H1 (cell line): ENCODE data around the gene KCNAB3. TPM values are rescaled to one million over a fixed set of nuclear protein-coding genes. Genes with fewer than 3 reads are reported as not detected.

Experiments used
- CTCF ChIA-PET: fragments of 300-600 bp; sonication (Branson Sonifier 250); formaldehyde crosslinking; loops from one replicate; lab custom pipeline; 2021; ENCODE audit not compliant: partially characterized antibody; lab: Charles Lee
- POLR2A ChIA-PET: fragments of 300-600 bp; sonication (Branson Sonifier 250); formaldehyde crosslinking; loops from one replicate; lab custom pipeline; 2021; ENCODE audit warnings: inconsistent platforms; ENCODE audit not compliant: partially characterized antibody; lab: Charles Lee
- DNase-seq, 2 experiments: peaks; one replicate each; pipeline versions ENCODE4 v3.0.0 to v3.0.0-alpha.2; 2010 to 2022; ENCODE audit warnings: low spot score in 2 of 2, low read depth in 1 of 2, mixed read lengths in 1 of 2
- FAIRE-seq: peaks from 2 replicates; lab custom pipeline; 2011; peaks lifted over from hg19 to GRCh38; lab: Jason Lieb, UNC
- H2AFZ ChIP-seq: 2 replicates; pipeline ENCODE4 v1.8.1; 2012; ENCODE audit warnings: low read length, inconsistent platforms
- H2AK5ac ChIP-seq: 2 replicates; pipeline ENCODE4 v1.6.1; 2013; ENCODE audit warnings: low read depth, low read length
- H2BK120ac ChIP-seq: replicated peaks from 2 replicates; pipeline ENCODE3; 2013; ENCODE audit warnings: low read depth, low read length, inconsistent platforms
- H2BK12ac ChIP-seq: 2 replicates; pipeline ENCODE4 v1.6.1; 2013; ENCODE audit warnings: low read depth, low read length
- H2BK15ac ChIP-seq: 2 replicates; pipeline ENCODE4 v1.6.1; 2013; ENCODE audit warnings: low read length
- H2BK20ac ChIP-seq: 2 replicates; pipeline ENCODE4 v1.6.1; 2013; ENCODE audit warnings: low read length
- H2BK5ac ChIP-seq: 2 replicates; pipeline ENCODE4 v1.6.1; 2013; ENCODE audit warnings: low read depth, low read length
- H3K14ac ChIP-seq: 2 replicates; pipeline ENCODE4 v1.6.1; 2013; ENCODE audit warnings: inconsistent platforms; ENCODE audit not compliant: insufficient read length
- H3K18ac ChIP-seq: 2 replicates; pipeline ENCODE4 v1.6.1; 2013; ENCODE audit warnings: low read length; ENCODE audit errors: extremely low read depth
- H3K23ac ChIP-seq: 2 replicates; pipeline ENCODE4 v1.6.1; 2013; ENCODE audit warnings: inconsistent platforms; ENCODE audit not compliant: insufficient read length
- H3K23me2 ChIP-seq: 2 replicates; pipeline ENCODE4 v1.6.1; 2013; ENCODE audit warnings: low read depth, low read length
- H3K27ac ChIP-seq: 2 replicates; pipeline ENCODE4 v1.6.1; 2011; ENCODE audit warnings: low read depth, low read length, inconsistent platforms
- H3K27me3 ChIP-seq, 4 experiments: replicated peaks in 1 of 4; 1 replicate in 1 of 4; 2 replicates in 3 of 4; pipeline versions ENCODE4 v1.6.1 to v1.8.1; 2011 to 2013; ENCODE audit warnings: low read length in 3 of 4, mild to moderate bottlenecking in 3 of 4, inconsistent platforms in 2 of 4, mixed read lengths in 2 of 4, moderate library complexity in 1 of 4; ENCODE audit not compliant: control insufficient read depth in 3 of 4, insufficient read depth in 3 of 4; ENCODE audit errors: extremely low read depth in 1 of 4
- H3K36me3 ChIP-seq, 4 experiments: 2 replicates each; pipeline versions ENCODE4 v1.6.1 to v1.8.1; 2011 to 2013; ENCODE audit warnings: mild to moderate bottlenecking in 4 of 4, low read length in 3 of 4, moderate library complexity in 2 of 4, control low read depth in 1 of 4, inconsistent platforms in 1 of 4; ENCODE audit not compliant: insufficient read depth in 4 of 4, control insufficient read depth in 2 of 4
- H3K4ac ChIP-seq: replicated peaks from 2 replicates; pipeline ENCODE3; 2013; ENCODE audit warnings: low read length, low read depth, mixed read lengths, inconsistent platforms; ENCODE audit not compliant: insufficient read length
- H3K4me1 ChIP-seq, 4 experiments: replicated peaks in 1 of 4; 1 replicate in 1 of 4; 2 replicates in 3 of 4; pipeline versions ENCODE4 v1.6.1 to v1.8.1; 2011 to 2013; ENCODE audit warnings: low read length in 3 of 4, inconsistent platforms in 2 of 4, mixed read lengths in 1 of 4; ENCODE audit not compliant: insufficient read depth in 4 of 4, control insufficient read depth in 3 of 4
- H3K4me2 ChIP-seq, 2 experiments: 2 replicates each; pipeline versions ENCODE4 v1.6.1 to v1.8.1; 2011 to 2013; ENCODE audit warnings: low read depth in 2 of 2, low read length in 2 of 2, control low read depth in 1 of 2, inconsistent platforms in 1 of 2, mild to moderate bottlenecking in 1 of 2; ENCODE audit not compliant: insufficient read depth in 1 of 2
- H3K4me3 ChIP-seq, 4 experiments: fragments of 200-600, 300-600 bp in 1 of 4; sonication (generic), shearing (Covaris generic), sonication (Bioruptor Twin) in 1 of 4; 2 replicates each; pipeline versions ENCODE4 v1.5.1 to v1.8.1; 2011 to 2016; ENCODE audit warnings: low read length in 4 of 4, low read depth in 3 of 4, control low read depth in 2 of 4, inconsistent platforms in 2 of 4, mild to moderate bottlenecking in 2 of 4, mixed read lengths in 1 of 4, moderate library complexity in 1 of 4; ENCODE audit not compliant: insufficient read depth in 2 of 4; ENCODE audit errors: extremely low read depth in 1 of 4
- H3K56ac ChIP-seq: replicated peaks from 2 replicates; pipeline ENCODE3; 2013; ENCODE audit warnings: low read depth, mild to moderate bottlenecking, mixed read lengths, low read length, inconsistent platforms; ENCODE audit not compliant: insufficient read length
- H3K79me1 ChIP-seq: 2 replicates; pipeline ENCODE4 v1.6.1; 2013; ENCODE audit warnings: low read depth, low read length, control low read depth
- H3K79me2 ChIP-seq, 2 experiments: 2 replicates each; pipeline versions ENCODE4 v1.6.1 to v1.8.1; 2012 to 2013; ENCODE audit warnings: low read length in 2 of 2, mild to moderate bottlenecking in 2 of 2, inconsistent platforms in 1 of 2; ENCODE audit not compliant: insufficient read depth in 2 of 2, control insufficient read depth in 1 of 2
- H3K9ac ChIP-seq, 4 experiments: replicated peaks in 1 of 4; 1 replicate in 1 of 4; 2 replicates in 3 of 4; pipeline versions ENCODE4 v1.6.1 to v1.8.1; 2011 to 2013; ENCODE audit warnings: low read depth in 3 of 4, low read length in 3 of 4, control low read depth in 2 of 4, mild to moderate bottlenecking in 2 of 4, moderate library complexity in 2 of 4, inconsistent platforms in 1 of 4; ENCODE audit errors: extremely low read depth in 1 of 4
- H3K9me3 ChIP-seq, 2 experiments: 2 replicates each; pipeline versions ENCODE4 v1.6.1 to v1.8.1; 2012 to 2013; ENCODE audit warnings: mild to moderate bottlenecking in 2 of 2, moderate library complexity in 2 of 2, control low read depth in 1 of 2, inconsistent platforms in 1 of 2, low read depth in 1 of 2, low read length in 1 of 2, mixed read lengths in 1 of 2; ENCODE audit not compliant: insufficient read depth in 2 of 2
- H4K20me1 ChIP-seq, 2 experiments: replicated peaks in 1 of 2; 2 replicates each; pipeline versions ENCODE3 to v1.8.1; 2011 to 2013; ENCODE audit warnings: inconsistent platforms in 2 of 2, low read length in 2 of 2, mild to moderate bottlenecking in 1 of 2; ENCODE audit not compliant: insufficient read depth in 2 of 2, control insufficient read depth in 1 of 2
- H4K5ac ChIP-seq: 2 replicates; pipeline ENCODE4 v1.6.1; 2013; ENCODE audit warnings: low read length, low read depth, mixed read lengths, inconsistent platforms; ENCODE audit not compliant: insufficient read length
- H4K8ac ChIP-seq: 2 replicates; pipeline ENCODE4 v1.8.0; 2013; ENCODE audit warnings: mild to moderate bottlenecking, moderate library complexity, low read length, inconsistent platforms; ENCODE audit not compliant: insufficient read depth; ENCODE audit errors: extremely low read depth
- H4K91ac ChIP-seq: replicated peaks from 2 replicates; pipeline ENCODE3; 2013; ENCODE audit warnings: low read length, mixed read lengths, inconsistent platforms; ENCODE audit not compliant: insufficient read length
- ATF2 ChIP-seq: IDR thresholded peaks from 2 replicates; pipeline ENCODE4 v1.6.1; 2012; ENCODE audit warnings: low read length, inconsistent platforms
- BACH1 ChIP-seq: IDR thresholded peaks from 2 replicates; pipeline ENCODE4 v1.6.1; 2012; ENCODE audit warnings: low read length, improper control_type of control experiment
- BCL11A ChIP-seq, 2 experiments: IDR thresholded peaks; one replicate each; pipeline ENCODE4 v1.6.1; 2011; ENCODE audit warnings: low read depth in 2 of 2, low read length in 2 of 2, mild to moderate bottlenecking in 2 of 2
- BRCA1 ChIP-seq: IDR thresholded peaks from 2 replicates; pipeline ENCODE4 v1.6.1; 2012; ENCODE audit warnings: low read depth, low read length, improper control_type of control experiment
- EZH2 ChIP-seq: fragments of 200-600 bp; sonication (generic); IDR thresholded peaks from 2 replicates; pipeline ENCODE4 v1.7.1; 2012; ENCODE audit warnings: low read depth, mild to moderate bottlenecking, moderate library complexity, low read length, inconsistent platforms; ENCODE audit not compliant: severe bottlenecking
- HDAC2 ChIP-seq, 2 experiments: fragments of 300-600 bp in 1 of 2; sonication (generic) in 1 of 2; IDR thresholded peaks; 2 replicates each; pipeline ENCODE4 v1.6.1; 2011 to 2012; ENCODE audit warnings: low read depth in 2 of 2, low read length in 2 of 2, mild to moderate bottlenecking in 2 of 2, moderate library complexity in 2 of 2, borderline replicate concordance in 1 of 2, inconsistent platforms in 1 of 2
- POLR2A ChIP-seq, 2 experiments: IDR thresholded peaks; 1 replicate in 1 of 2; 2 replicates in 1 of 2; pipeline ENCODE4 v1.6.1; 2011; ENCODE audit warnings: low read depth in 2 of 2, low read length in 2 of 2, mild to moderate bottlenecking in 2 of 2; ENCODE audit errors: control extremely low read depth in 1 of 2
- RBBP5 ChIP-seq: IDR thresholded peaks from 2 replicates; pipeline ENCODE4 v1.7.1; 2012; ENCODE audit warnings: low read depth, mild to moderate bottlenecking, inconsistent platforms, low read length, moderate library complexity, borderline replicate concordance
- SIN3A ChIP-seq, 2 experiments: IDR thresholded peaks in 1 of 2; conservative IDR thresholded peaks in 1 of 2; 2 replicates each; pipeline ENCODE4 v1.6.1; 2011 to 2012; ENCODE audit warnings: low read length in 2 of 2, improper control_type of control experiment in 1 of 2, low read depth in 1 of 2, mild to moderate bottlenecking in 1 of 2
- SP4 ChIP-seq: IDR thresholded peaks from 2 replicates; pipeline ENCODE4 v1.6.1; 2012; ENCODE audit warnings: low read length, inconsistent platforms
- SRF ChIP-seq: IDR thresholded peaks from 2 replicates; pipeline ENCODE4 v1.6.1; 2011; ENCODE audit warnings: mild to moderate bottlenecking, low read depth, low read length, moderate library complexity
- TAF1 ChIP-seq: IDR thresholded peaks from 2 replicates; pipeline ENCODE4 v1.6.1; 2011; ENCODE audit warnings: mild to moderate bottlenecking, low read depth, low read length
- TAF7 ChIP-seq: optimal IDR thresholded peaks from 2 replicates; pipeline ENCODE3; 2011; ENCODE audit warnings: low read depth, mild to moderate bottlenecking, inconsistent platforms, low read length, moderate library complexity, borderline replicate concordance
- WGBS, 2 experiments: shearing (Covaris generic) in 1 of 2; methylation state at CpG; one replicate each; pipeline versions ENCODE4 v1.1.6 to v1.1.7; 2013 to 2015; ENCODE audit warnings: low lambda C conversion rate in 2 of 2, mixed read lengths in 2 of 2, inconsistent platforms in 1 of 2, low coverage in 1 of 2, missing lambda C conversion rate in 1 of 2; ENCODE audit not compliant: insufficient replicate concordance in 2 of 2, insufficient coverage in 1 of 2, insufficient read length in 1 of 2; ENCODE audit errors: extremely low coverage in 1 of 2, missing lambda C conversion rate in 1 of 2; 5-methylcytosine and 5-hydroxymethylcytosine counted together
- polyA plus RNA-seq, 7 experiments: library from polyadenylated mRNA; depleted of rRNA in 3 of 7; stranded (reverse) in 5 of 7; unstranded in 2 of 7; fragments of >200 nt in 5 of 7; fragments of 200-250 nt in 2 of 7; gene quantifications; 1 replicate in 5 of 7; 2 replicates in 1 of 7; 4 replicates in 1 of 7; pipeline versions ENCODE4 v1.2.1 to v1.2.3, GENCODE V29; 2011 to 2013; ENCODE audit warnings: missing spikeins in 2 of 7, mixed read lengths in 2 of 7
- total RNA-seq: library from RNA; stranded (reverse); fragmentation: NEBNext Ultra II Directional; extraction: Animal tissue kit (Norgen Biotek cat#: 25700); gene quantifications from 2 replicates; pipeline ENCODE4 v1.2.1, GENCODE V29; 2021

KCNAB3 gene
- total and polyA plus RNA-seq, 2 of the 8 experiments (the other 6 are each of a cell fraction or from before 2014, with no cell fraction given) = 1.7 to 2.4 TPM

GRCh38 chr17:7977805-7978204 lies 48.1 kb upstream of the KCNAB3 start:
- no peak overlapping the region for H3K56ac ChIP-seq
- no peaks in the 10 kb centered on the region for H4K20me1 ChIP-seq
- H4K5ac ChIP-seq = no peak overlapping the region
- POLR2A ChIA-PET = no interaction called here
- no peak overlapping the region for H2BK120ac ChIP-seq
- H4K8ac ChIP-seq = no peak overlapping the region
- no peaks in the 10 kb centered on the region for H3K79me2 ChIP-seq
- H3K4me2 ChIP-seq = no peak overlapping the region
- no peak overlapping the region for H3K9ac ChIP-seq
- no peak overlapping the region for H2BK15ac ChIP-seq
- no peak overlapping the region for H2AFZ ChIP-seq
- H3K4me1 ChIP-seq = no peaks in the 10 kb centered on the region
- FAIRE-seq = no peak
- 81% methylated on average over 5 of the region's 5 CpGs; no CpG with 5 or more reads in 1 of the 2 experiments for WGBS, 2 experiments
- no peak overlapping the region for H3K27ac ChIP-seq
- no peaks in the 10 kb centered on the region for H3K27me3 ChIP-seq
- H2AK5ac ChIP-seq = no peak overlapping the region
- no peaks in the 10 kb centered on the region for H3K79me1 ChIP-seq
- peaks cover 8% of the 10 kb centered on the region in 2 experiments; a peak in 3 of 4 replicates for H3K9me3 ChIP-seq
- H3K4ac ChIP-seq = no peak overlapping the region
- no peaks in the 10 kb centered on the region for H3K36me3 ChIP-seq
- H2BK20ac ChIP-seq = no peak overlapping the region
- DNase-seq = no peak
- H3K14ac ChIP-seq = no peak overlapping the region
- H3K23ac ChIP-seq = no peak overlapping the region
- no peak overlapping the region for H3K4me3 ChIP-seq
- H2BK12ac ChIP-seq = no peak overlapping the region
- H3K18ac ChIP-seq = no peak overlapping the region
- H4K91ac ChIP-seq = no peak overlapping the region
- CTCF ChIA-PET = interaction anchor here (1.1 to 2.7 kb wide), 6 partner anchors 9 to 138 kb away, joined by 3 to 17 read pairs (median 4); partner anchors contain the start of gene GUCY2D
- H3K23me2 ChIP-seq = no peaks in the 10 kb centered on the region
- H2BK5ac ChIP-seq = no peak overlapping the region
- TF ChIP-seq BCL11A (IDR thresholded peaks at IDR 0.05; ENCODE audit: low read depth in 2 of 2, low read length in 2 of 2) = no peak
- no peak for TF ChIP-seq BRCA1
- no peak for TF ChIP-seq SIN3A (conservative IDR thresholded peaks at IDR 0.05 in 1 of 2, IDR thresholded peaks at IDR 0.05 in 1 of 2; ENCODE audit: low read depth in 1 of 2, low read length in 2 of 2)
- no peak for TF ChIP-seq RBBP5
- no peak for TF ChIP-seq BACH1
- TF ChIP-seq ATF2 = no peak
- TF ChIP-seq EZH2 = no peak
- no peak for TF ChIP-seq SRF
- no peak for TF ChIP-seq TAF7
- TF ChIP-seq TAF1 = no peak
- no peak for TF ChIP-seq POLR2A (IDR thresholded peaks at IDR 0.05; ENCODE audit: control extremely low read depth in 1 of 2, low read depth in 2 of 2, low read length in 2 of 2)
- no peak for TF ChIP-seq HDAC2 (IDR thresholded peaks at IDR 0.05; ENCODE audit: borderline replicate concordance in 1 of 2, low read depth in 2 of 2, low read length in 2 of 2)
- TF ChIP-seq SP4 = no peak
